ENCODE measurements around the gene KIAA0513.
"Not testable (repeated sequence)": the region's sequence is repeated elsewhere in the genome, so short reads cannot be mapped to it uniquely, and the experiment has no call there.

Gene KIAA0513

GRCh38 chr16:85051683-85052082 is 24.1 kb downstream of the KIAA0513 start:
- H3K27me3 ChIP-seq (ENCODE audit: insufficient read depth, low read length), result no peaks in the 10 kb centered on the region
- H2AFZ ChIP-seq (ENCODE audit: low read depth, low read length), result no peak overlapping the region
- H3K9me3 ChIP-seq (ENCODE audit: low read length), result no peaks in the 10 kb centered on the region
- no peak overlapping the region for H3K4me3 ChIP-seq (ENCODE audit: low read length)
- H3K4me1 ChIP-seq (ENCODE audit: insufficient read depth, low read length), result peaks cover 7% of the 10 kb centered on the region
- H3K36me3 ChIP-seq (ENCODE audit: insufficient read depth, low read length), result no peaks in the 10 kb centered on the region

DNA sequence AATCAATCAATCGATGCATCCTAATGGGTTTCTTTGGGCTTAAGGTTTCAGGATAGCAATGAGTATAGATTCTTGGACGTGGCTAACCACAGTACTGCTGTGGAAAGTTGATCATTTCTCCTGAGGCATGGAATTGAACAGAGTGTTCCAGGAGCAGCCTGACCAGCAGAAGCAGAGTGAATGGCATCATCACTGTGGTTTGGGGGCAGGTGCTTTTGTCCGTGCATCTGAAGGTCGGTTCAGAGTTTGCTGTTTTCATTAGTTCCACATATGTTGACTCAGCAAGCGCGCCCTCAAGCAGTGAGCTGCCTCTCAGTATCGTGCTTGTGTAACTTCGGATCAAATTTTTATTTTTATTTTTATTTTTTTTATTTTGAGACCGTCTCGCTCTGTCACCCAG is 24.9 kb downstream of the KIAA0513 start:
- Histone ChIP-seq H3K4me1 (ENCODE audit: insufficient read depth, low read length) (peaks cover 10% of the 10 kb centered on the region), H3K4me3 (ENCODE audit: low read length) (no peak overlapping the region), H3K9me3 (ENCODE audit: low read length) (no peaks in the 10 kb centered on the region), H3K27me3 (ENCODE audit: insufficient read depth, low read length) (no peaks in the 10 kb centered on the region), H3K36me3 (ENCODE audit: insufficient read depth, low read length) (no peaks in the 10 kb centered on the region), H2AFZ (ENCODE audit: low read depth, low read length) (no peak overlapping the region)

DNA sequence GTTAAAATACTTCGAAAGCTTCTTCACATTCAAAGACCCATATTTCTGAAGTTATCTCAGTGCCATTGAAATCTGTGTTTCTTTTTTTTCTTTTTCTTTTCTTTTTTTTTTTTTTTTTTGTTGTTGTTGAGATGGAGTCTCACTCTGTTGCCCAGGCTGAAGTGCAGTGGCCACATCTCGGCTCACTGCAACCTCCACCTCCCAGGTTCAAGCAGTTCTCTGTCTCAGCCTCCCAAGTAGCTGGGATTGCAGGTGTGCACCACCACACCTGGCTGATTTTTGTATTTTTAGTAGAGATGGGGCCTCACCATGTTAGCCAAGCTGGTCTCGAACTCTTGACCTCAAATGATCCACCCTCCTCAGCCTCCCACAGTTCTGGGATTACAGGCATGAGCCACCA is 26.7 kb downstream of the KIAA0513 start:
- not testable (repeated sequence) for H3K36me3 ChIP-seq (ENCODE audit: insufficient read depth, low read length); H2AFZ ChIP-seq (ENCODE audit: low read depth, low read length); H3K4me3 ChIP-seq (ENCODE audit: low read length); H3K9me3 ChIP-seq (ENCODE audit: low read length); H3K27me3 ChIP-seq (ENCODE audit: insufficient read depth, low read length)
- H3K4me1 ChIP-seq (ENCODE audit: insufficient read depth, low read length), result peaks cover 16% of the 10 kb centered on the region

DNA sequence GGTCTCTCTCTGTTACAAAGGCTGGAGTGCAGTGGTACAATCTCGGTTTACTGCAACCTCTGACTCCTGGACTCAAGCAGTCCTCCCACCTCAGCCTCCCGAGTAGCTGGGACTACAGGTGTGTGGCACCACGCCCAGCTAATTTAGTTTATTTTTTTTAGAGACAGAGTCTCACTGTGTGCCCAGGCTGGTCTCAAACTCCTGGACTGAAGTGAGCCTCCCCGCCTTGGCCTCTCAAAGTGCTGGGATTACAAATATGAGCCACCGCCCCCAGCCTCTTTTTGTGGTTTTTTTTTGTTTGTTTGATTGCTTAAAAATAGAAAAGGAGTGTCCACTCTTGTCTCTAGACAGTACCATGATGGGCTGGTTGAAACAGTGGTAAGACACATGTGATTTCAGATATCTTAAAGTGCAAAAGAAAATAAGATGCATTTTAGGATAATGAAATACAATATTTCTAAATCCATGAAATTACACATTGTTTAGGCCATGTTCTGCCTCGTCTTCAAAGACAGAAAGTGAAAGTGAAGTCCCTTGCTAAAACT is 27.4 kb downstream of the KIAA0513 start:
- Histone ChIP-seq H3K9me3 (ENCODE audit: low read length) (no peaks in the 10 kb centered on the region), H3K36me3 (ENCODE audit: insufficient read depth, low read length) (no peaks in the 10 kb centered on the region), H2AFZ (ENCODE audit: low read depth, low read length) (no peak overlapping the region)

DNA sequence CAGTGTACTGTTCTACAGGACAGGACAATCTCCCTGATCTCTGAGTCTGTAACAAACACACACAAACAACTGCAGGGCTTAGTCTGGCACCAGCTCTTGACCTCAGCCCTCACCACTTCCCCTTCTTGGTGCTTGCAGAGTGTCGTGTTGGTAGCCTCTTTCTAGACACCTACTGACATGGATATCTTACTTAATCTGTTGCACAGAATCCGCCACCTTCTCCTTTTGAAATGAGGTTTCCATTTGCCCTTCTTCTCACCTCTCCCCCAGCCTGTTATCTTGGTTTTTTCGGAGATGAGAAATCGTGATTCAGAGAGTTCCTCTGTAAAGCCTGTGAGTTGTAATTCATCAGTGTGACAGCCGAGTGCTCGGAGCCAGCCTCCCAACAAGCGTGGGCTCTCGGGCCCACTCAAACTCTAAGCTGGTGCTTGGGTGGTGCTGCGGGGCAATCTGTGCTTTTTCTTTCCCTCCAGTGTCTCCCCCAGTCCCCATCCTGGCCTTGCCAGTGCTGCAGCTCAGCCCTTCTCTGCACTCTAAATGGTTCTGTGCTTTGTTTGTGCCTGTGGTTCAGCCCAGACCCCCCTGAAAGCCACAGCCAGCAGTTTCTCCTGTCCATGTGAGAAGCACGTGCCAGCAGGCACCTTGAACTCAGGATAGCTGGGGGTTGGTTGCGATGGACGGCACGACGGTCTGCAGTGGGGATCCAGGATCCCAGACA is 28.1 kb downstream of the KIAA0513 start:
- H3K4me1 ChIP-seq (ENCODE audit: insufficient read depth, low read length), result peaks cover 16% of the 10 kb centered on the region
- no peaks in the 10 kb centered on the region for H3K9me3 ChIP-seq (ENCODE audit: low read length)
- no peak overlapping the region for H2AFZ ChIP-seq (ENCODE audit: low read depth, low read length)
- no peaks in the 10 kb centered on the region for H3K27me3 ChIP-seq (ENCODE audit: insufficient read depth, low read length)
- H3K4me3 ChIP-seq (ENCODE audit: low read length), result no peak overlapping the region
- H3K36me3 ChIP-seq (ENCODE audit: insufficient read depth, low read length), result no peaks in the 10 kb centered on the region

More for the DNA sequence above, 27.4 kb downstream of the KIAA0513 start:
- H3K4me1 ChIP-seq (ENCODE audit: insufficient read depth, low read length), result peaks cover 16% of the 10 kb centered on the region
- no peaks in the 10 kb centered on the region for H3K27me3 ChIP-seq (ENCODE audit: insufficient read depth, low read length)
- no peak overlapping the region for H3K4me3 ChIP-seq (ENCODE audit: low read length)

- Histone ChIP-seq H2AFZ (ENCODE audit: low read depth, low read length) (no peak overlapping the region), H3K4me3 (ENCODE audit: low read length) (no peak overlapping the region), H3K27me3 (ENCODE audit: insufficient read depth, low read length) (no peaks in the 10 kb centered on the region), H3K36me3 (ENCODE audit: insufficient read depth, low read length) (no peaks in the 10 kb centered on the region), H3K9me3 (ENCODE audit: low read length) (no peaks in the 10 kb centered on the region), H3K4me1 (ENCODE audit: insufficient read depth, low read length) (peaks cover 16% of the 10 kb centered on the region)
These were observed 28.7 kb downstream of the KIAA0513 start for GRCh38 chr16:85056211-85056748.

GRCh38 chr16:85057212-85057889 is 29.8 kb downstream of the KIAA0513 start:
- Histone ChIP-seq H2AFZ (ENCODE audit: low read depth, low read length) (no peak overlapping the region), H3K4me1 (ENCODE audit: insufficient read depth, low read length) (peaks cover 16% of the 10 kb centered on the region), H3K36me3 (ENCODE audit: insufficient read depth, low read length) (no peaks in the 10 kb centered on the region), H3K4me3 (ENCODE audit: low read length) (no peak overlapping the region), H3K27me3 (ENCODE audit: insufficient read depth, low read length) (no peaks in the 10 kb centered on the region), H3K9me3 (ENCODE audit: low read length) (no peaks in the 10 kb centered on the region)

GRCh38 chr16:85057948-85058347 is 30.4 kb downstream of the KIAA0513 start:
- H3K4me1 ChIP-seq (ENCODE audit: insufficient read depth, low read length), result peaks cover 20% of the 10 kb centered on the region
- H3K4me3 ChIP-seq (ENCODE audit: low read length), result no peak overlapping the region
- no peaks in the 10 kb centered on the region for H3K9me3 ChIP-seq (ENCODE audit: low read length)
- H3K36me3 ChIP-seq (ENCODE audit: insufficient read depth, low read length), result no peaks in the 10 kb centered on the region
- no peaks in the 10 kb centered on the region for H3K27me3 ChIP-seq (ENCODE audit: insufficient read depth, low read length)
- H2AFZ ChIP-seq (ENCODE audit: low read depth, low read length), result no peak overlapping the region

GRCh38 chr16:85058909-85059308 is 31.3 kb downstream of the KIAA0513 start:
- Histone ChIP-seq H3K4me3 (ENCODE audit: low read length) (no peak overlapping the region), H2AFZ (ENCODE audit: low read depth, low read length) (no peak overlapping the region), H3K9me3 (ENCODE audit: low read length) (no peaks in the 10 kb centered on the region), H3K36me3 (ENCODE audit: insufficient read depth, low read length) (no peaks in the 10 kb centered on the region), H3K4me1 (ENCODE audit: insufficient read depth, low read length) (peaks cover 22% of the 10 kb centered on the region), H3K27me3 (ENCODE audit: insufficient read depth, low read length) (no peaks in the 10 kb centered on the region)

GRCh38 chr16:85061566-85061965 is 34.0 kb downstream of the KIAA0513 start:
- H3K9me3 ChIP-seq (ENCODE audit: low read length), result no peaks in the 10 kb centered on the region
- H3K4me3 ChIP-seq (ENCODE audit: low read length), result no peak overlapping the region
- H3K4me1 ChIP-seq (ENCODE audit: insufficient read depth, low read length), result peaks cover 15% of the 10 kb centered on the region
- no peaks in the 10 kb centered on the region for H3K36me3 ChIP-seq (ENCODE audit: insufficient read depth, low read length)
- no peak overlapping the region for H2AFZ ChIP-seq (ENCODE audit: low read depth, low read length)
- H3K27me3 ChIP-seq (ENCODE audit: insufficient read depth, low read length), result no peaks in the 10 kb centered on the region

DNA sequence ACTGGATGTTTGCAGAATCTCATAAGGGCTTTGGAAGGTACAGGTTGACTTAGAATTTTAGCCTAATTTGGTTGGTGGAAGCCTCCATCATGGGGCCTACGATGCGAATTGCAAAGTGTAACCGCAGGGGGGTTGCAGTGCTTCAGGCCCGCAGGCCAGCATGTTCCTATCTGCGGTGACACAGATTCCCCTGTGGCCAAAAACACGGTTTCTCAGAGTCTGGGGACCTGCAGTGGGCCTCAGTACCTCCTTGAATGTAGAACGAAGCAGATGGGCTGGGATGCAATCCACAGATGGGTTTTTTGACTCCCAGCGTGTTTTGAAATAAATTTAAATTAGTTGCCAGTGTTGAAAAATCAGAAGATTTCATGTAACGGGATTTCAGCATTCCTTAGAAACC is 34.7 kb downstream of the KIAA0513 start:
- Histone ChIP-seq H3K4me1 (ENCODE audit: insufficient read depth, low read length) (peaks cover 13% of the 10 kb centered on the region), H3K4me3 (ENCODE audit: low read length) (no peak overlapping the region), H3K27me3 (ENCODE audit: insufficient read depth, low read length) (no peaks in the 10 kb centered on the region), H3K36me3 (ENCODE audit: insufficient read depth, low read length) (peaks cover 3% of the 10 kb centered on the region), H2AFZ (ENCODE audit: low read depth, low read length) (no peak overlapping the region), H3K9me3 (ENCODE audit: low read length) (no peaks in the 10 kb centered on the region)

GRCh38 chr16:85062845-85063244 is 35.2 kb downstream of the KIAA0513 start:
- Histone ChIP-seq H3K36me3 (ENCODE audit: insufficient read depth, low read length) (peaks cover 4% of the 10 kb centered on the region), H2AFZ (ENCODE audit: low read depth, low read length) (no peak overlapping the region), H3K27me3 (ENCODE audit: insufficient read depth, low read length) (no peaks in the 10 kb centered on the region), H3K9me3 (ENCODE audit: low read length) (no peaks in the 10 kb centered on the region), H3K4me1 (ENCODE audit: insufficient read depth, low read length) (peaks cover 9% of the 10 kb centered on the region), H3K4me3 (ENCODE audit: low read length) (no peak overlapping the region)

GRCh38 chr16:85064186-85064585 is 36.6 kb downstream of the KIAA0513 start:
- H3K27me3 ChIP-seq (ENCODE audit: insufficient read depth, low read length), result no peaks in the 10 kb centered on the region
- H3K4me3 ChIP-seq (ENCODE audit: low read length), result no peak overlapping the region
- H3K4me1 ChIP-seq (ENCODE audit: insufficient read depth, low read length), result peaks cover 7% of the 10 kb centered on the region
- no peaks in the 10 kb centered on the region for H3K9me3 ChIP-seq (ENCODE audit: low read length)
- H2AFZ ChIP-seq (ENCODE audit: low read depth, low read length), result no peak overlapping the region
- H3K36me3 ChIP-seq (ENCODE audit: insufficient read depth, low read length), result peaks cover 4% of the 10 kb centered on the region

Measured in neuron (in vitro differentiated cells).